B cell (primary cell): ENCODE measurements around the gene SEPSECS. TPM values are rescaled to one million over a fixed set of nuclear protein-coding genes. Genes with fewer than 3 reads are reported as not detected.

Experiments used
- ATAC-seq: fragments of 200-7000 bp; cut with Tn5 transposase; one replicate; pipeline ENCODE4 v1.10.0; 2021; ENCODE audit warnings: low read depth, mild to moderate bottlenecking, moderate number of reproducible peaks, moderate library complexity
- CTCF ChIA-PET: fragments of 350-600 bp; sonication (Branson Sonifier 250); formaldehyde crosslinking; loops from one replicate; lab custom pipeline; 2021; ENCODE audit warnings: antibody characterized with exemption, inconsistent platforms; lab: Charles Lee
- POLR2A ChIA-PET: fragments of 350-600 bp; sonication (Branson Sonifier 250); formaldehyde crosslinking; loops from one replicate; lab custom pipeline; 2021; ENCODE audit warnings: antibody characterized with exemption; lab: Charles Lee
- DNase-seq: peaks from one replicate; pipeline ENCODE4 v3.0.0; 2013
- H2AFZ ChIP-seq: 2 replicates; pipeline ENCODE4 v1.6.1; 2012; ENCODE audit warnings: mild to moderate bottlenecking, low read depth, low read length; ENCODE audit not compliant: insufficient read depth, poor library complexity, severe bottlenecking
- H3K27ac ChIP-seq, 2 donors: 1 replicate in 1 of 2; 2 replicates in 1 of 2; pipeline ENCODE4 v1.5.1; 2012 to 2013; ENCODE audit warnings: low read length in 2 of 2, mild to moderate bottlenecking in 2 of 2, moderate library complexity in 1 of 2
- H3K27me3 ChIP-seq, 4 experiments: fragments of 200-600 bp in 1 of 4; sonication (generic) in 1 of 4; replicated peaks in 1 of 4; 1 replicate in 2 of 4; 2 replicates in 2 of 4; pipeline versions ENCODE4 v1.6.1 to v1.7.0; 2013 to 2016; ENCODE audit warnings: low read length in 3 of 4, mild to moderate bottlenecking in 2 of 4, mixed read lengths in 1 of 4, moderate library complexity in 1 of 4; ENCODE audit not compliant: insufficient read depth in 4 of 4, control insufficient read depth in 3 of 4; ENCODE audit errors: control extremely low read depth in 1 of 4
- H3K36me3 ChIP-seq, 2 experiments: replicated peaks in 1 of 2; 1 replicate in 1 of 2; 2 replicates in 1 of 2; pipeline versions ENCODE4 v1.6.1 to v1.7.1; 2013; ENCODE audit warnings: low read length in 1 of 2; ENCODE audit not compliant: insufficient read depth in 2 of 2, control insufficient read depth in 1 of 2; ENCODE audit errors: control extremely low read depth in 1 of 2, extremely low read depth in 1 of 2
- H3K4me1 ChIP-seq, 2 donors: fragments of 200-600 bp in 1 of 2; sonication (generic) in 1 of 2; 1 replicate in 1 of 2; 2 replicates in 1 of 2; pipeline versions ENCODE4 v1.5.1 to v1.6.1; 2013 to 2017; ENCODE audit warnings: low read length in 2 of 2; ENCODE audit not compliant: control insufficient read depth in 2 of 2, insufficient read depth in 2 of 2
- H3K4me2 ChIP-seq: replicated peaks from 2 replicates; pipeline ENCODE3; 2012; ENCODE audit warnings: mild to moderate bottlenecking, low read depth, low read length; ENCODE audit not compliant: poor library complexity, severe bottlenecking
- H3K4me3 ChIP-seq, 5 experiments: fragments of 200-600 bp in 1 of 5; sonication (generic) in 1 of 5; 1 replicate in 3 of 5; 2 replicates in 2 of 5; pipeline versions ENCODE4 v1.5.1 to v1.7.0; 2011 to 2016; ENCODE audit warnings: low read length in 4 of 5, mild to moderate bottlenecking in 4 of 5, low read depth in 2 of 5, control low read depth in 1 of 5, moderate library complexity in 1 of 5; ENCODE audit not compliant: insufficient read depth in 1 of 5; ENCODE audit errors: control extremely low read depth in 1 of 5, extremely low read depth in 1 of 5
- H3K79me2 ChIP-seq: fragments of 200-600 bp; sonication (generic); one replicate; pipeline ENCODE4 v1.6.0; 2016; ENCODE audit warnings: low read length; ENCODE audit not compliant: control insufficient read depth, insufficient read depth
- H3K9ac ChIP-seq: fragments of 200-600 bp; sonication (generic); 2 replicates; pipeline ENCODE4 v1.6.1; 2017; ENCODE audit warnings: mild to moderate bottlenecking, low read length, moderate library complexity
- H3K9me3 ChIP-seq, 3 donors: one replicate each; pipeline versions ENCODE4 v1.6.1 to v1.7.1; 2013; ENCODE audit warnings: low read length in 2 of 3; ENCODE audit not compliant: control insufficient read depth in 2 of 3, insufficient read depth in 1 of 3; ENCODE audit errors: control extremely low read depth in 1 of 3
- H4K20me1 ChIP-seq: 2 replicates; pipeline ENCODE4 v1.6.0; 2012; ENCODE audit warnings: mild to moderate bottlenecking, low read length; ENCODE audit not compliant: insufficient read depth, control insufficient read depth, poor library complexity, severe bottlenecking
- H3K27ac Mint-ChIP-seq: one replicate; pipeline ENCODE4 v1.8.0; 2021; ENCODE audit warnings: mixed read lengths
- H3K27me3 Mint-ChIP-seq: one replicate; pipeline ENCODE4 v1.8.0; 2021; ENCODE audit warnings: mixed read lengths
- H3K4me1 Mint-ChIP-seq: one replicate; pipeline ENCODE4 v1.8.0; 2021; ENCODE audit warnings: mixed read lengths
- H3K4me3 Mint-ChIP-seq: one replicate; pipeline ENCODE4 v1.8.0; 2021; ENCODE audit warnings: mixed read lengths
- H3K9me3 Mint-ChIP-seq: one replicate; pipeline ENCODE4 v1.8.0; 2022; ENCODE audit warnings: mixed read lengths; ENCODE audit not compliant: insufficient read depth
- CTCF ChIP-seq: fragments of 200-600 bp; IDR thresholded peaks from one replicate; pipeline ENCODE4 v1.8.0; 2022; ENCODE audit warnings: antibody characterized with exemption, mild to moderate bottlenecking
- EZH2 ChIP-seq: IDR thresholded peaks from 2 replicates; pipeline ENCODE4 v1.6.1; 2012; ENCODE audit warnings: borderline replicate concordance, low read depth, mild to moderate bottlenecking, moderate library complexity, low read length; ENCODE audit not compliant: insufficient read depth, poor library complexity, severe bottlenecking
- WGBS: methylation state at CpG from one replicate; pipeline ENCODE4 v1.1.5; 2013; ENCODE audit warnings: missing lambda C conversion rate; ENCODE audit not compliant: insufficient coverage; 5-methylcytosine and 5-hydroxymethylcytosine counted together
- intact Hi-C: fragments of 100-400 bp; cut with micrococcal nuclease; formaldehyde crosslinking; loops from one replicate; pipeline ENCODE4 v1.10.0; 2022
- polyA plus RNA-seq: library from polyadenylated mRNA; depleted of rRNA; stranded (reverse); fragments of >200 nt; gene quantifications from 2 replicates; pipeline ENCODE4 v1.2.3, GENCODE V29; 2012
- total RNA-seq, 2 donors: library from RNA; stranded (reverse); fragments of 120-200 nt in 1 of 2; gene quantifications; 1 replicate in 1 of 2; 2 replicates in 1 of 2; pipeline versions ENCODE4 v1.2.3 to v1.2.4, GENCODE V29; 2013 to 2022

SEPSECS gene
- total and polyA plus RNA-seq, 2 donors (not counting 1 experiment from before 2014, with no cell fraction given): 6.2 to 17.0 TPM

- H3K9ac ChIP-seq: no peak overlapping the region
- Mint-ChIP-seq H3K27me3 (peaks cover 30% of the 10 kb centered on the region), H3K27ac (no peak overlapping the region), H3K4me3 (no peak overlapping the region), H3K4me1 (no peaks in the 10 kb centered on the region), H3K9me3 (peaks cover 5% of the 10 kb centered on the region)
- no peaks in the 10 kb centered on the region for H4K20me1 ChIP-seq
- no peak overlapping the region for H3K4me3 ChIP-seq
- H3K9me3 ChIP-seq: peaks cover 0 to 6% (median 0%) of the 10 kb centered on the region in 3 donors
- intact Hi-C loops: no loop called here
- CTCF ChIA-PET: no interaction called here
- no peak overlapping the region for H2AFZ ChIP-seq
- no peaks in the 10 kb centered on the region for H3K36me3 ChIP-seq
- no peak for DNase-seq
- H3K79me2 ChIP-seq: no peaks in the 10 kb centered on the region
- H3K27ac ChIP-seq: no peak overlapping the region
- POLR2A ChIA-PET: no interaction called here
- H3K4me2 ChIP-seq: no peak overlapping the region
- WGBS: 90% methylated on average over 3 of the region's 5 CpGs
- no peak for ATAC-seq
- TF ChIP-seq EZH2: no peak
- TF ChIP-seq CTCF: no peak
- no peaks in the 10 kb centered on the region for H3K4me1 ChIP-seq
- H3K27me3 ChIP-seq: peaks cover 0 to 4% (median 0%) of the 10 kb centered on the region in 4 experiments
These were observed 58.4 kb downstream of the SEPSECS start for GRCh38 chr4:25101836-25102235.

- ATAC-seq (no peak), DNase-seq (no peak)
- H3K4me3 Mint-ChIP-seq: no peak overlapping the region
- Histone ChIP-seq H3K9ac (no peak overlapping the region), H4K20me1 (no peaks in the 10 kb centered on the region), H3K4me3 (no peak overlapping the region), H3K79me2 (no peaks in the 10 kb centered on the region), H3K4me2 (no peak overlapping the region), H3K27ac (no peak overlapping the region), H3K9me3 (peaks cover 0 to 13% (median 0%) of the 10 kb centered on the region in 3 donors), H2AFZ (no peak overlapping the region), H3K4me1 (no peaks in the 10 kb centered on the region), H3K27me3 (no peaks in the 10 kb centered on the region), H3K36me3 (no peaks in the 10 kb centered on the region)
- no peak overlapping the region for H3K27ac Mint-ChIP-seq
- no peaks in the 10 kb centered on the region for H3K4me1 Mint-ChIP-seq
- H3K27me3 Mint-ChIP-seq: peaks cover 22% of the 10 kb centered on the region
- intact Hi-C loops: no loop called here
- no peak for TF ChIP-seq CTCF
- TF ChIP-seq EZH2: no peak
- CTCF ChIA-PET: no interaction called here
- peaks cover 5% of the 10 kb centered on the region for H3K9me3 Mint-ChIP-seq
- POLR2A ChIA-PET: no interaction called here
These were observed 59.5 kb downstream of the SEPSECS start for GRCh38 chr4:25100710-25101109.
